Measurements from ENCODE around the gene AK9. TPM values are rescaled to one million over a fixed set of nuclear protein-coding genes. Genes with fewer than 3 reads are reported as not detected.

The AK9 gene
- total and polyA plus RNA-seq, 7 experiments from 2014 or later, result 5.8 to 19.5 (median 7.3) TPM

Other genes starting within 250 kb of the AK9 start
- gene MICAL1, start 235.4 kb downstream of the AK9 start, total RNA-seq, result 100 to 1,000 TPM in 2 of 5 experiments, 10 to 100 TPM in 3; 61.4 to 125 (median 78.7) TPM
- 10 to 100 TPM; 18.3 to 22.6 TPM for gene MICAL1, start 235.4 kb downstream of the AK9 start, polyA plus RNA-seq
- 10 to 100 TPM; 10.2 to 26.6 (median 23.4) TPM for gene ZBTB24, start 208.0 kb downstream of the AK9 start, total RNA-seq
- 1 to 10 TPM; 6.9 to 9.0 TPM for gene ZBTB24, start 208.0 kb downstream of the AK9 start, polyA plus RNA-seq
- 10 to 100 TPM in 4 of 5 experiments, 1 to 10 TPM in 1; 6.8 to 16.5 (median 13.0) TPM for gene FIG4, start 94 bp upstream of the AK9 start, total RNA-seq
- gene FIG4, start 94 bp upstream of the AK9 start, polyA plus RNA-seq, result 10 to 100 TPM; 15.2 to 16.3 TPM

All from naive thymus-derived CD4-positive, alpha-beta T cell (primary cell).